ENCODE data around the gene SGCB.
A peak's percentile ranks its signal among the peaks of the same experiment; 100 is the strongest.
"Not testable (repeated sequence)": the region's sequence is repeated elsewhere in the genome, so short reads cannot be mapped to it uniquely, and the experiment has no call there.

Gene SGCB, protein sequence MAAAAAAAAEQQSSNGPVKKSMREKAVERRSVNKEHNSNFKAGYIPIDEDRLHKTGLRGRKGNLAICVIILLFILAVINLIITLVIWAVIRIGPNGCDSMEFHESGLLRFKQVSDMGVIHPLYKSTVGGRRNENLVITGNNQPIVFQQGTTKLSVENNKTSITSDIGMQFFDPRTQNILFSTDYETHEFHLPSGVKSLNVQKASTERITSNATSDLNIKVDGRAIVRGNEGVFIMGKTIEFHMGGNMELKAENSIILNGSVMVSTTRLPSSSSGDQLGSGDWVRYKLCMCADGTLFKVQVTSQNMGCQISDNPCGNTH

DNA sequence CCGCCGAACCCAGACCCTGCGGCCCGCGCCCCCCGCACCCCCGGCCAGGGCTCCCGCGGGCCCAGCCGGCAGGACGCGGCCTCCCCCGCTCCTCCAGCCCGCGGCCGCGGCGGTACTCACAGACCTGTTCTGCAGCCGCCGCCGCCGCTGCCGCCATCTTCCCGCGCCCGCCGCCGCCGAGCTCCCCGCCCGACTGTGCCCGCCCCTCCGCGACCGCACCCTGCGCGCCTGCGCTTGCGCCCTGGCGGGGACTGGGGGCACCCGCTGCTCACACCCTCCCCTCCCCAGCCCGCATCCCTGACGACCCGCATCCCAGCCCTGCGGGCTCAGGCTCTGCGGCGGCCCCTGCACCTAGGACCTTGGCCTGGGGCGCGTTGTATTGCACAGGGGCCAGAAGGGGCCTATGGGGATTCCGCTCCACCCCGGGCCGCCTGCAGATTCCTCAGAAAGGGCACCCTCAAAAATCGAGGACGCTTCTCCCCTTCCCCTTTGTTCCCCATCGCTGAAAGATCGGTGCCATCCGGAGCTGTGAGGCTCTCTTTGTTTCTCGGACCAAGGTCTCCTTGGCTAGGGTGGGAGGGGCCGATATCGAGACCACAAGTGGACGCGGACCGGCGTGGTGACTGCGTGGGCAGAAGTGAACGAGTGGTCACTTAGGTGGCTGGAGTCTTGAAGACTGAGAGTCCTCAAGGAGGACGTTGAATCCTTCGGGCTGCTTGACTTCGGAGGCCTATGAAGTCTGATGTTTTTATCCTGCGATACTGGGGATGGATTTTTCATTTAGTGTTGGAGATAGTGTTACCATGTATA lies at the start of gene SGCB:
SGCB (minus strand) TSS at position 197 of the 810 bp plus-strand sequence; CDS start at position 157, 40 bp downstream.
- DNase-seq = peak; percentile 91

DNA sequence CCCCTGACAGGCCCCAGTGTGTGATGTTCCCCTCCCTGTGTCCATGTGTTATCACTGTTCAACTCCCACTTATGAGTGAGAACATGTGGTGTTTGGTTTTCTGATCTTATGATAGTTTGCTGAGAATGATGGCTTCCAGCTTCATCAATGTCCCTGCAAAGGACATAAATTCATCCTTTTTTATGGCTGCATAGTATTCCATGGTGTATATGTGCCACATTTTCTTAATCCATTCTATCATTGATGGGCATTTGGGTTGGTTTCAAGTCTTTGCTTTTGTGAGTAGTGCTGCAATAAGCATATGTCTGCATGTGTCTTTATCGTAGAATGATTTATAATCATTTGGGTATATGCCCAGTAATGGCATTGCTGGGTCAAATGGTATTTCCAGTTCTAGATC lies 48.3 kb upstream of the SGCB start:
- not testable (repeated sequence) for DNase-seq

DNA sequence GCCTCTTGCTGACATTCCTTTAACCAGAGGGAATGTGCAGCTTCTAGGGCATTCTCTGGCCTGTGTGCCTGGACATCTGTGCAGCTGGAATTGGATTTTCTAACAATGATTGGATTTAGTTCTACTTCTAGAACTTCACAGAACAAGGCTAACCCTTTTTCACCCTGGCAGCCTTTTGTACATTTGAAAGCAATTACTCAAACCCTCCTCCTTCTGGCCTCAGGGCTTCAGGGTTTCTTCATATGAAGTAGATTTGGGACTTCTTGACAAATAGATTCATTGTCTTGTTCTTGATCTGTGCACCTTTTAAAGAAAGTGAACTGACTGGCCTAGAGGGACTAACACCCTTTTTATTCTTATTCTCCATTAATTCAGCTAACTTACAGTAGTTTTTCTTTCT lies 43.1 kb upstream of the SGCB start:
- no peak for DNase-seq

DNA sequence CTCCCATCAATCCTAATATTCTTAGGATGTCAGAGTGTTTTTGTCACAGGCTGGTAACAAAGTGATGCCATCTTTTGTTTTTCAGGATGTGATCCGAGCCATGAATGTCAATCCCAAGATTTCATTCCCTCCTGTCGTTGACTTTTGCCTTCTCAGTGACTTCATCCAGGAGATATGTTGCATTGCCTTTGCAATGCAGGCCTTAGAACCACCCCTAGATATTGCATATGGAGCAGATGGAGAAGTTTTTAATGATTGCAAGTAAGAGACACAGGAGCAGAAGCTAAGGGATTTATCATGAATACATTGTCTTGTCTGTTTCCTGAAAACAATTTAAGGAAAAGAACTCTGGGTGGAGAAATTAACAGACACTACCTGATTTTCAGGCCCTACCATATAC lies 41.6 kb upstream of the SGCB start:
- no peak for DNase-seq

DNA sequence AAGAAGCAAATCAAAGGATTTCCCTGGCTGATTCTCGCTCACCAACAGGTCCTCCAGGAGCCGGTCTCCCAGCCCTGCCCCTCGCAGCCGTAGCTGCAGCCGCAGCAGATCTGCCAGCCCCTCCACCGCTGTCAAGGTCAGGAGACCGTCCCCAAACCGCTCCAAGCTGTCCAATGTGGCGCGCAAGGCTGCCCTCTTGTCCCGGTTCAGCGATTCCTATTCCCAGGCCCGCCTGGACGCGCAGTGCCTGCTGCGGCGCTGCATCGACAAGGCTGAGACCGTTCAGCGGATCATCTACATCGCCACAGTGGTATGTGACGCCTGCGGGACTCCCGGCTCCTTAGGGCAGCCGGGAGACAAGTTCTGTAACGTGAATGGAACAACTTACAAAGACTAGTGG lies 38.6 kb upstream of the SGCB start:
- no peak for DNase-seq

DNA sequence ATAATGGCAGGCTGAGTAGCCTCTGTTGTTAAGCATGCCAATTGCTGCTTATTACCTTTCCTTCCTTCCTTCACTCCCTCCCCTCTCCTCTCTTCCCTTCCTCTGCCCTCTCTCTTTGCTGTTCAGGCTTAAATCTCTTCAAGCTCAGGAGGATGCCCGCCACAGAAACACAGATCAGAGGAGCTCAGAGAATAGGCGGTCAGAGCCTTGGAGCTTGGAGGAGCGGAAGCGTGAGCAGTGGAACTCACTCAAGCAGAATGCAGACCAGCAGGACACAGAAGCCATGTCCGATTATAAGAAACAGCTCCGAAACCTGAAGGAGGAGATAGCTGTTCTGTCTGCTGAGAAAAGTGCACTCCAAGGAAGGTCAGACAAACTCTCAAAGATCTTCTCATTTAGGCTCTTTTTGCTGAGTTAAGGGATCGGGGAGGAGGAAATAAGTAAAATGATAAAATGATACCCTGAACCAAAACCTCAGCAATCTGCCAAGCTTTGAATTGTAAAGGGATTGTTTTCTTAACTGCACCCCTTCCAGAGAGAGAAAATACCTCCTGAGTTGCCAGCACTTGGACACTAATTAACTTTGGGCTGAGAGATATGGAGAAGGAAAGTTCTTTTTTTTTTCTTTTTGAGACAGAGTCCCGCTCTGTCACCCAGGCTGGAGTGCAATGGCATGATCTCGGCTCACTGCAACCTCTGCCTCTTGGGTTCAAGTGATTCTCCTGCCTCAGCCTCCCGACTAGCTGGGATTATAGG lies 33.9 kb upstream of the SGCB start:
- no peak for DNase-seq

DNA sequence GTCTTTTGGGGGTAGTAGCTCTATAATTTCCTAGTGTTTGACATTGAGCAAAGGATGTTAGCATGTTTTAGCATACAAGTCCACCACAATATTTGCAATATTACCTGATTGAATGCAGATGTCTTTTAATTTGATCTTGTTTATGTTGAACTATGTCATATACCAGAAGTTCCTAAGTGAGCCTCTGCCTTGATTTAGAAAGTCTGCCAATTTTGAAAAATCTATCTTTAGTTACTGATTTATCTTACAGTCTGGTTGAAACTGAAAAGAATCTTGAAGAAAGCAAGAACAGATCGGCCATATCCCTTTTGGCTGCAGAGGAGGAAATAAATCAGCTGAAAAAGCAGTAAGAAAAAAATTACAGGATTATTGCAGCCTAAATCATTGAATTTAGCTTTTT lies 31.5 kb upstream of the SGCB start:
- DNase-seq = no peak

DNA sequence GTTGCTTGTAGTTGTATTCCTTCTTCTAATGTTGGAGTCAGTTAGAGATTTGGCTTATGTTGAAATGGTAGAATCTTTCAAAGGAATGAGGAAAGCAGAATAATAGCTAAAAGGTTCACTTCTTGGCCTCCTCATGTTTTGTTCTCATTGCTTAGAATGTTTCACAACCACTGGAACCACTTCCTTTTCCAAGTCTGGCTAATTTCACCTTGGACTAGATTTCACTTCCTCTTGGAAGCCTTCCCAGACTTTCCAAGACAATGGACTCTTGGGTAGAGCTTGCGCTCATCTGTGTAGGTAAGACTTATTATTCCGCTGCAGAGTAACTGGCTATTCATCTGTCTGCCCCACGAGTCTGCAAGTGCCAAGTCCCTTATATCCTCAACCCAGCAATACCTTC lies 21.3 kb upstream of the SGCB start:
- DNase-seq = no peak

DNA sequence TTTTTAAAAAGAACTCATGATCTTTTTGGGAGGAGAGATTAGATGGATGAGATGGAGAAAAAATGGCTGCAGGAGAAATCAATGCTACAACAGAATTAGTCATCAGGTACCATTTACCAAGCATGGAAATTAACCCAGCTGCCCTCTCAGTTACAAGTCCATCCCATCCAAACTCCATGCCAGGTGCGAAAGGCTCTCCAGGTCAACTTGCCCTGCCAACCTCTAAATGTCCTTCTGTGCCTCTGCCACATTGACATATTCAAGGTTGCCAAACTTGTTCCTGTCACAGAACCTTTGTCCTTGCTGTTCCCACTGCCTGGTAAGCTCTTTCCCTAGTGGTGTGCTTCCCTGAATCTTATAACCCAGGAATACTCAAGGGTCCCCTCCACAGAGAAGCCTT lies 20.2 kb upstream of the SGCB start:
- DNase-seq = no peak

DNA sequence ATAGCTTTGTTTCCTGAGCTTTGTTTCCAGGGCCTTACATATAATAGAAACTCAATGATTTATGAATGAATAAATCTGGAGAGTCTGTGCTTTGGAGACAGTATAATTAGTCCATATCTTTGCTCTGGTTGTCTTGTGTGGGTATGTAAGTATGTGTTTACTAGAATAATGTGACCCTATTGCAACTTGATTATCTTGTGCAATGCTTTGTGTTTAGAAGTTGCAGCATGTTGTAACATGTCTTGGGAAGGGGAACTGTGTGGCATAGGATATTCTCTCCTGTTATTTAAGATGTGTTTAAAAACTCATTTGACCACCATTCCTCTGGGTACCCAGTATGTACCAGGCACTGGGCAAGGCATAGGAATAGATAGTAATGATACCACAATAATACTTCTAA lies 19.1 kb upstream of the SGCB start:
- no peak for DNase-seq

DNA sequence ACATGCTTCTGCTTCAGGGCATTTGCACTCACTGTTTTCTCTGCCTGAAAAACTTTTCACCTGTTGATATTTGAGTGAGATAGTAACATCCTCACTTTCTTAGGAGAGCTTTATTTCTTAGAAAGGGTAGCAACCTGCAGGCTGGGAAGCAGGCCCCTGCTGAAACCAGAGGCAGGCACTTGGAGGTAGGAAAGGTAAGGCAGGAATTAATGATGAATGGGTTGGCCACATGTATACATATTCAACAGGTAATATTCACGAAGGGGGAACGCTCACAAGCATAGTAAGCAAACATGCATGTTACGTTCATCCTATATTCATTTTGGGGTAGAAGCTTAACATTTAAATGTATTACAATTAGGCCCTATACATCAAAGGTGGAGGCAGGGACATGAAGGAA lies 16.2 kb upstream of the SGCB start:
- DNase-seq = no peak

DNA sequence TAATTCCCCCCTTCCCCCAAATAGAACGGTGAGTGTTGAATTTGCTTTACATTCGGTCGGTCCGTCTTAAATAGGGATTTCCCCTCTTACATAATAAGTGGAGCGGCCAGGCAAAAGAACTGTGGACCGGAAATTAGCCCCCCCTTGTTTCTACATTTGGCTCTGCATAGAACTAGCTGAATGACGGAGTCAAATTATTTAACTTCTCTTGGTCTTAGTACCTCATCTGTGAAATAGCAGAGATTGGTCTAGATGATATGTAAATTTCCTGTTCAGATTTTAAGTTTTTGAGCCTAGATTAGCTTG lies 14.3 kb upstream of the SGCB start:
- DNase-seq = no peak

DNA sequence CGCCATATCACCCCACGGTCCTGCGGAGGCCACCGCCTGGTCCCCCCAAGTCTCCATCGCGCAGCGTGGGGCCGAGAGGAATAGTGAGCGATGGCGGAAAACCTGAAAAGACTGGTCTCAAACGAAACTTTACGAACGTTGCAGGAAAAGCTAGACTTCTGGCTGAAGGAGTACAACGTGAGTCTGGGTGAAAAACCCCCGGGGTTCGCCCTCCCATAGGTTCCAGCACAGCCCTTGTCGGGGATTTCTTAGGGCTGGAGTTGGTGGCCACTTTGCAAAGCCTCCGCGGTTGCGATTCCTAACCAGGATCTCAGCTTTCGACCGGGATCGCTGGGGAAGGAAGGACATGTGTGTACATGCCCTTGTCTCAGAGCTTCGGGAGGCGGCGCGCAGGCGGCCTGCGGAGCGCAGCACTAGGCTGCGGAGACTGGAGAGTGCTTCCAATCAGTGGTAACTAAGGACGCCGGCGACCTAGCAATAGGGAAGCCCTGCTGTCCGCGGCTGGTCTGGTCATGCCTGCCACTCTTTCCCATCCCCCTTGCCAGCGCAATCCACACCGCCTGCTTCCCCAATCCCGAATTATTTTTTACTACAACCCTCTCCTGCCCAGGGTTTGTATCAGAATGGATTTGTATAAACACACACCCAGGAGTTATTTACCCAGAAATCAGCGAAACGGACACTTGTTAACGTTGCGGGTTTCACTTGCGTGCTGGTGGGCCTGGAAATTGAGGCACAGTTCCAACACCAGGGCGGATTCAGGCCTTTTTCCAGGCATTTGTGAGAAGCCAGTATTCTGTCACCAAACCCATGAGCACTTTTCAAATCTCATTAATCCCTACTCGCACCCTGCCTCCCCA lies 13.7 kb upstream of the SGCB start:
- no peak for DNase-seq

DNA sequence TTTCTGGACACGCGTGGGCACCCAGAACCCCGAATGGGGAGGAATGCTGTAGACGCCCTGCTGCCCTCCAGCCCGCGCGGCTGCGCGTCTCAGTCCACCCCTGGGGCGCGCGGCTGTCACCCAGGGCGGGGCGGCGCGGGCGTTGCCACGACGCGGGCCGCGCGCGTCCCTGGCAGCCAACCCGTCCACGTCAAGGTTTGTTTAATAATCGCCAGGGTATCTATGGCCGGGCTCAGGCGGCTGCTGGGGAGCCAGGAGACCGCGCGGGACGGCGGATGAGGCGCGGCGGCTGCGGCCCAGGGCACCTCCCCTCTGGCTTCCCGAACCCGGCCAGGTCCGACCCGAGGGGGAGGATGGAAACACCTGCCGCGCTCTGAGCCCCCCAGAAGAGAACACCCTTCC lies 13.1 kb upstream of the SGCB start, which contains the start of gene SPATA18:
SPATA18 (plus strand) TSS at position 92 of the 402 bp plus-strand sequence. CDS start 401 bp downstream, outside the sequence.
- no peak for DNase-seq

DNA sequence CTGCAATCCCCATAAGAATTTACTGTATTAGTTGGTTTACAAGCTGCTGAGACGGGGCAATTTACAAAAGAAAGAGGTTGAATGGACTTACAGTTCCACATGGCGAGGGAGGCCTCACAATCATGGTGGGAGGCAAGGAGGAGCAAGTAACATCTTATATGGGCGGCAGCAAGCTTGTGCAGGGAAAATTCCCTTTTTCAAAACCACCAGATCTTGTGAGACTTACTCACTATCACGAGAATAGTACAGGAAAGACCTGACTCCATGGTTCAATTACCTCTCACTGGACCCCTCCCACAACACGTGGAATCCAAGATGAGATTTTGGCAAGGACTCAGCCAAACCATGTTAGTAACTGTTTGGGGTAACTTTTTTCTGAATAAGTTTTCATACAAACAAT lies 11.2 kb upstream of the SGCB start:
- no peak for DNase-seq

DNA sequence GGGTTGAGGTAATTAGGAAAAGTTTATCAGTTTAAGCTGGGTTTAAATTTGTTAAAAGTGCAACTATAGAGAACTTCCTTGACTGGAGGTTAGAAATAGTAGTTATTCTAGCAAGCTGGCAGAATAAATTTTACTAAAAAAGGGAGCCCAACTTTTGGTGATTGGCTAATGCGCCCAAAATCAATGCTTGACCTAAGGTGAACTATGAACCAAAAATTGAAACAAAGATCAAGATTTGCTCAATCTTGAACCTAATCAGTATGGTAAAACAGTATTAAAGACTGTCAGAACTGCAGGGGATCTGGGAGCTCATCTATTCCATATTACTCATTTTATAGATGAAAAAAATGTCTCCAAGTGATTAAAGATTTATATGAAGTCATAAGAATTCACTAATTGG lies 6.9 kb upstream of the SGCB start:
- DNase-seq = no peak

DNA sequence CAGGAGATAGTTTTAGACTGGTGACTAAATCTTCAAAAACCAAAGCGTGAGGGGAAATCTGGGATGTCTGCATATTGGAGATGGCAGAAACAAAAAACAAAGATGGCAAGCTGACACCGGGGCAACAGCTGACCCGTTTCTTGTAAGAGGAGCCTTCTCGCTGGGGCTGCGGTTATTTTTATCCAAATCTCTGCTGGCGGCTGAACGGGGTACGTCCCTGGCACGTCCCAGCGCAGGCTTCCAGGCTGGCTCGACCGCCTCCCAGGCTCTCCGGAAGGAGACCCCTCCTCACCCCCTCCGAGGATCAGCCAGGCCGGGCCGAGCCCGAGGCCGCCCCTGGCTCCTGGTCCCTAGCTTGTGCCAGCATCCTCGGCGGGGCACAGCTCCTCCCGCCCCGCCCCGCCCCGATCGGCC lies 403 bp downstream of the SGCB start:
- DNase-seq = no peak

DNA sequence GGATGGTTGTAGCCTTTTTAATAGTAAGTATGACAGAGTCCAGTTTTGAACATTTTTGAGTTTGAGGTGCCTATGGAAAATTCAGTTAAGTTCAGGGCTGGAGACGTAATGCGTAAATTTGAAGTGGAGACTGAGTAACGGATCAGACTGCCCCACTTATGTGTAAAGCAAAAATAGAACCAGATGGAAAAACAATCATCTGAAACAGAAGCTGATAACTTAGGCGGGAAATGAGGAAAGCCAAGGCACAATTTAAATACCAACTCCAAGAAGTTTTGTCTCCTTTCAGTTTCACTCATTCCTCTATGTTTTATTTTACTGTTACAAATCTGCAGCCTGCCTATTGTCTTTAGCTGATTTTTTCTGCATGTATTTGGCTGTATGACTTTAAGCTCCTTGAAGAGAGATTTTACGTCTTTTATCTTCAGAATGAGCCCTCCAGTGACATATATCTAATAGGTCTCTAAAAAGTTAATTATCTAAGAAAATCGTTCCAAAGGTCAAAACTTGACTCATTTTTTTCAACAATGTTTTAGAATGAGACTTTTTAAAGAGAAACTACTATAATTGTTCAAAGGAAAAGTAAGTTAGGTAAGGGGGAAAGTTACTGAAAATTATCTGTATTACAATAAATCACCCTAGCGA lies 1.1 kb downstream of the SGCB start:
- no peak for DNase-seq

DNA sequence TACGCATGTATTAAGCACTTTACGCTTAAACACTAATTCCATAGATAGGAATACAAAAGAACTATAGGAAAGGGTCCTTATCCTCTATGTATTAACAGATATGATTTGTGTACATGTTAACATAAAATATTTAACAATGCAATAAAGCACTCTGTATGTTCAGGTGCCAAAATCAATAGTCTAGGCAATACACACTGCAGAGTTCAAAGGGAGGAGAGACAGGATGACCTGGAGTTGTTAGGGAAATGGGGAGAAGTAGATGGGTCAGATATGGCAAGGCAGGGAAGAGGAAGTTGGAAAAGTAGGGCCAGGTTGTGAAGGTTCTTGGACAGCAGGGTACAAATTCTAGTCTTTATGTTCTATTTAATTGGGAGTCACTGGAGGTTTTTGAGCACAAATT lies 2.9 kb downstream of the SGCB start:
- no peak for DNase-seq

DNA sequence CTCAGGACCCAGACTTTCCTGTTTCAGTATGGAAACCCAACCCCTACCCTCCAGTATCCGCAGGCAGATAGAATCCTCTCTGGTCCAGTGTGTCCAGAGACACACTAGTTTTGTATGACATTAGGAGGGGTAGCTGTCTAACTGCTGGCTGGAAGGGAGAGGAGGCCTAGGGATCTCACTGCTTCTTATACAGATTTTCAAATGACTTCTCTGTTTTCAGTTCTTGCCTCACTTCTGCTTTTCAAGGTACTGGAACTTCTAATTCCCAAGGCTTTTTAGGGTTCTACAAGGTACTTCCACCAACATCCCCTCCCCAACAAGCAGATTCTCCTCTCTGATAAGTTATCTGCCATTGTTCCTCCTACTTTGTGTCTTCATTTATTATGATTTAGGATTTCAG lies 6.1 kb downstream of the SGCB start:
- no peak for DNase-seq

DNA sequence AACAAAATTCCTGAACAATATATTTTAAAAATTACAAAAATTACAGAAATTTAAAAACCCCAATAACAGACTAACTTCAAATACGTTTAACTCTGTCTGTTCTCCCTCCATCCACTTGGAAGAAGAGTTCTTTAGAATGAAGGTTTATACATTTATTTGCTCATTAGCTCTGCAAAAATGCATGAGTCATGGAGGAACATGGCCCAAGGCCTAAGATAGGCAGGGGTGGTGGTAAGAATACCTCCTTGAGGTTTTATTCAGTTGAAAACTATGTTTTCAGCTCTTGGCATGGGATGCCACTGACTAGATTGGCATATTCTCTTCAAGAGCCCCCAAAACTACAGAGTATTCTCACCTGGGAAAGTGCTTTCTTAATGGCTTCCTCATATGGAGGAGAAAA lies 9.1 kb downstream of the SGCB start:
- DNase-seq = no peak

DNA sequence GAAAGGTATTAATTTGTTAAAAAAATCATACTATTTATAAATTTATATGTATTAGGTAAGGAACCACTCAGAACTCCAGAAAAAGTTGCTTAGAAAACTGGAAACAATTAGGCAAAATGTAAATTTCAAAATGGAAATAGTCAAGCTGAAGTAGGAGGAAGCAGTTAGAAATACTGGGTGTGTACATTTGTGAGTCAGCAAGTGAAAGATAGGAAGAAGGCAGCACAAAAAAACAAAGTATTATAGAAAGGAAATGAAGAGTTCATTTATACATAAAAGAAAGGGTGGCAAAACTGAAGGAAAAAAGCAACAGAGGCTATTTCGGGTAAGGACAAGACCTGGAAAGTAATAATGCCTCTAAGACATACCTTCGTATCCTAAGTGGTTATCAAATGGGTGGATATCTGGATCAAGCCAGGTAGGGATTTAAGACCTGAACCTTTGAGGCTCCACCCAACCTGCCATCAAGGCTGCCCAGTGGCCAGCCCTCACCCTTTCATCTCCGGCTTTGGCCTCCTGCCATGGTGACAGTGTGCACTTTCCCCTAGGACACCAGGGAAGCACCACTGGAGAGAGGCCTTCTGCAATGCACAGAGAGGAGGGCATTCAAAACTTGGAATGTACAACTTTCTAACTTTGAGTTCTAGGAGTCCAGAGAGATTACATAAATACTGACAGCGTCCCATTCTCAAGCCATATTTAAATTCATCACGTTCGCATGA lies 18.0 kb downstream of the SGCB start, which contains the start of gene LRRC66:
LRRC66 (minus strand) TSS at position 428 of the 722 bp plus-strand sequence. CDS start 2,750 bp downstream, outside the sequence.
- DNase-seq = no peak
